HG03457 (cell line): ENCODE measurements around the gene SPDL1.

Experiments used
- ATAC-seq: cut with Tn5 transposase; IDR thresholded peaks from one replicate; pipeline ENCODE4 v1.9.1; 2021; ENCODE audit warnings: moderate number of reproducible peaks; ENCODE audit not compliant: unreplicated experiment

SPDL1 gene

GRCh38 chr5:169583424-169584220, at the start of gene SPDL1:
SPDL1 (plus strand) TSS chr5:169583773; CDS start chr5:169588417, 4,644 bp downstream.
- ATAC-seq = peak; percentile 91

GRCh38 chr5:169534311-169534880, 49.2 kb upstream of the SPDL1 start:
- no peak for ATAC-seq

- no peak for ATAC-seq
Observed at GRCh38 chr5:169534939-169535338, 48.6 kb upstream of the SPDL1 start.

- ATAC-seq = no peak
Observed at GRCh38 chr5:169538944-169539343, 44.6 kb upstream of the SPDL1 start.

GRCh38 chr5:169542811-169543210, 40.8 kb upstream of the SPDL1 start:
- no peak for ATAC-seq

GRCh38 chr5:169544264-169544950, 39.2 kb upstream of the SPDL1 start:
- no peak for ATAC-seq

GRCh38 chr5:169545762-169546161, 37.8 kb upstream of the SPDL1 start:
- no peak for ATAC-seq

GRCh38 chr5:169546346-169546745, 37.2 kb upstream of the SPDL1 start:
- no peak for ATAC-seq

- no peak for ATAC-seq
Observed at GRCh38 chr5:169547508-169547907, 36.1 kb upstream of the SPDL1 start.

GRCh38 chr5:169548315-169548714, 35.3 kb upstream of the SPDL1 start:
- ATAC-seq = no peak

GRCh38 chr5:169549453-169550100, 34.0 kb upstream of the SPDL1 start:
- ATAC-seq = no peak

- no peak for ATAC-seq
Observed at GRCh38 chr5:169550227-169550626, 33.3 kb upstream of the SPDL1 start.

GRCh38 chr5:169551146-169551545, 32.4 kb upstream of the SPDL1 start:
- ATAC-seq = no peak

- ATAC-seq = no peak
Observed at GRCh38 chr5:169551696-169552095, 31.9 kb upstream of the SPDL1 start.

GRCh38 chr5:169554251-169554650, 29.3 kb upstream of the SPDL1 start:
- ATAC-seq = no peak

- ATAC-seq = no peak
Observed at GRCh38 chr5:169557838-169558237, 25.7 kb upstream of the SPDL1 start.

GRCh38 chr5:169561893-169562292, 21.7 kb upstream of the SPDL1 start:
- ATAC-seq = no peak

- ATAC-seq = no peak
Observed at GRCh38 chr5:169563369-169563768, 20.2 kb upstream of the SPDL1 start.

- ATAC-seq = no peak
Observed at GRCh38 chr5:169566202-169566601, 17.4 kb upstream of the SPDL1 start.

GRCh38 chr5:169567079-169567478, 16.5 kb upstream of the SPDL1 start:
- no peak for ATAC-seq

- no peak for ATAC-seq
Observed at GRCh38 chr5:169569513-169569912, 14.1 kb upstream of the SPDL1 start.
